SK-N-DZ (cell line): Measurements from ENCODE around the gene HOXA9.
A peak's percentile ranks its signal among the peaks of the same experiment; 100 is the strongest.

Source experiments
- DNase-seq: peaks from one replicate; pipeline ENCODE4 v3.0.0-alpha.2; 2015; ENCODE audit warnings: low spot score

HOXA9 gene

DNA sequence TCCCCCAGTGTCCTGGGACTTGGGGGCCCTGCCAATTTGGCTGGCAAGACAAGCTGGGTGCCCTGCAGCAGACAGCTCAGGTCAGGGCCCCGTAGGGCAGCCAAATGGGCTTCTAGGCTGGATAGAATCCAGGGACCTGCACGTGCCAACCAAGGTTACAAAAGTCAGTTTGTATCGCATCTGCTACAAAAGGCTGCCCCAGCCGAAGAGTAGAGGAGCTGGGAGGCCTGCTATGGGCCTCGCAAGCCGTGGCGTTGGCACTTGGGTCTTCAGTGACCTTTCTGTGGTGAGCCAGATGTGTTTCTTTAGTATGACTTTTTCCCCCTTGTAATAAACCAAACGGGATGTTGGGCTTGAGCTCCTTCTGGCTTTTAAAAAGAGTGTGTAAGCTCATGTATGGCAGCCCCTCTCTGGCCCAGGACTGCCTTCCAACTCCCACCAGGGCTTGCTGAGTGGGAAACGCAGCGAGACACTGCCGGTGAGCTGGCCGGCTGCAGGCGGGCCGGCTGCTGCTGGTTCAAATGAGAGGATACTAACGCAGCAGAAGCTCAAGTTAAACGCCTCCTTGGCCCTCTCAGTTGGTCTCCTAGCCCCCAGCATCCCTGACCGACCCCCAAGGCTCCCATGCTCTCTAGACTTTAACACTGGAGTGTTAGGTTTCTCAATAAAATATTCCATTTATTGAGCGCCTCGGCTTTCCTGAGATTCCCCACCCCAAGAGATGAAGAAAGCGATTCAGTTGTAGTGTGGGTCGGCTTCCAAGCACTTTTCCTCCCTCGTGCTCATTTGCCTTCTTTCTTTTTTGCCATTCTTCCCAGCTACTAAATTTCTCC is 11.8 kb upstream of the HOXA9 start:
- no peak for DNase-seq

DNA sequence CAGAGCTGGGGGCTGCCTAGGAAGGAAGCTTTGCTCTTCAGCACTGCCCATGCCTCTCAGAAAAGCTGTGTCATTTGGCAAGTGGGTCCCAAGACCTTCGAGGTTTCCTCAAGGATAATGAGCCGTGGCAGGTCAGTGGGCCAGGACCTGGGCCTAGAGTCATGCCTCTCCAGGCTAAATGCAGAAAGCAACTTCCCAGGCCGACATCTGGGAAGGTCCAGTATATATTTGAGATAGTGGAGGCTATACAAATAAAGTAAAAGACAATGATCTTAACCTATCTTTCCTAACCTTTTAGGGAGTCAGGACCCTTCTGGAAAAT is 11.1 kb upstream of the HOXA9 start:
- DNase-seq, result no peak

DNA sequence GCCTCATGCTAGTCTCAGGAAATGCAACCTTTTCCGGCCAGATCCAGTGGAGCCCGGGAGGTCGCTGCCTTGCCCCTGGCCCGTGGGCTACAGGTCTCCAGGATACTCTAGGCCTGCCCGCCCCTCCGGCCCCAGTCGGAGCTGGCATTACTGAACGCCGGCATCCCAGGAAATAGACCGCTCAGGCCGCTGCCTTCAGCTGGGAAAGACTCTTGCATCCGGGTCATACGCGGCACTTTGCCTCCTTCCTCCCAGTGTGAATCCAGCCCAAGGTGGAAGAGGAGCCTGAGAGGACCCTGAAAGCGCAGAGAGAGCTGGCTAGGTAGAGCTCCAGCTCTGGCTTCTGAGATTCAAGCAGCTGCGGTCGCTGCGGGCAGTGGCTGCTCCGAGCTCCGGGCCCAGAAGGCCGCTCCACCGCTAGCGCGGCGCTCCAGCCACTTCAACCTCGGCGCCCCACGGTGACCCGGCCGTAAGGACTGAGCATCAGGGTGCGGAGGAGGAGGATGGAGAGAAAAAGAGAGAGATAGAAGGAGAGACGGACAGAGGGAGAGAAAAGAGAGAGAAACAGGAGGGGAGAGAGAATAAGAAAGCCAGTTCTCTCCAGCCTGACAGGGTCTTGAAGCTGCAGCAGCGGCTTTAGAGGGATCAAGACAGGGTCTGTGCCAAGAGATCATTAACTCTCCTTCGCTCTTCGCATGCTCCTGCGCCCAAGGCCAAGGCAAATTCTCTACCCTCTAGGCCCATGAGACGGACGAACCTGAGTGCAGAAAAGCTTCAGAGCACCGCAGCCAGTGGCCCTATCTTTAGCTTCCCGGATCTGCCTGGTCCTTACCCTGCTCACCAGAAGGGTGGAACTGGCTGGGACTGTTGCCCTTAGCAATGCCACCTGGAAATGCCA is 10.5 kb upstream of the HOXA9 start:
- DNase-seq, result no peak

DNA sequence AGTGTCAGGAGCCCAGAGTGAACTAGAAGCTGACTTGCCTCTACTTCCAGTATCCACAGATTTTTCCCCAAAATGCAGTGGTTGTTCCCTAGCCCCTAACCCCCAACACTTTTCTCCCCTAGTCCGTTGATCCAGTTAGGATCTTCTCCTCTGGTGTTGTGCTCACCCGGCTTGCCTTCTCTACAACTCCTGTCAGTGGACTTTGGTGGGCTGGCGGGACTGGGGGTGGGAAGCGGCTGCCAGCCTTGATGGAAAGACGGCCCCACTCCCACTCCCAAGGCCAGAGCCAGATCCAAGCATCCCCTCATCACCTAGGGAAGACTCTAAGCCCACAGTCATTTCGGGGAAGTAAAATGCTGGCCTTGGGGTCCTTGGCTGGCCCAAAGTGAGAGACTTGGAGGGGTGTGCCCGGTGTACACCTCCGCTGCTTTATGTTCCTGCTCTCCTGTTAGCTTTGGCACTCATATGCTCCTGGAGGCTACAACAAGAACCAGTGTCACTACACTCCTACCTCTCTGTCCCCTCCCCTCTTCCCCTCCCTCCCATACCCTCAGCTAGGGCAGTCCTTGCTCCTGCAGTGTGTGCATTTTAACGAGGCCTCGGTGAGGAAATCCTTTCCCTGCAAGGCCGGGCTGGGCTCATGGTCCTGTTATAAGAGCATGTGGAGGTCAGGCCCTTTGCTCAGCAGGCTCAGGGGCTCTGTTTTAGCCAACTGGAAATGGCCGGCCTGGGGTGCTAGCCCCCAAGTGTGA is 9.7 kb upstream of the HOXA9 start:
- DNase-seq, result no peak

DNA sequence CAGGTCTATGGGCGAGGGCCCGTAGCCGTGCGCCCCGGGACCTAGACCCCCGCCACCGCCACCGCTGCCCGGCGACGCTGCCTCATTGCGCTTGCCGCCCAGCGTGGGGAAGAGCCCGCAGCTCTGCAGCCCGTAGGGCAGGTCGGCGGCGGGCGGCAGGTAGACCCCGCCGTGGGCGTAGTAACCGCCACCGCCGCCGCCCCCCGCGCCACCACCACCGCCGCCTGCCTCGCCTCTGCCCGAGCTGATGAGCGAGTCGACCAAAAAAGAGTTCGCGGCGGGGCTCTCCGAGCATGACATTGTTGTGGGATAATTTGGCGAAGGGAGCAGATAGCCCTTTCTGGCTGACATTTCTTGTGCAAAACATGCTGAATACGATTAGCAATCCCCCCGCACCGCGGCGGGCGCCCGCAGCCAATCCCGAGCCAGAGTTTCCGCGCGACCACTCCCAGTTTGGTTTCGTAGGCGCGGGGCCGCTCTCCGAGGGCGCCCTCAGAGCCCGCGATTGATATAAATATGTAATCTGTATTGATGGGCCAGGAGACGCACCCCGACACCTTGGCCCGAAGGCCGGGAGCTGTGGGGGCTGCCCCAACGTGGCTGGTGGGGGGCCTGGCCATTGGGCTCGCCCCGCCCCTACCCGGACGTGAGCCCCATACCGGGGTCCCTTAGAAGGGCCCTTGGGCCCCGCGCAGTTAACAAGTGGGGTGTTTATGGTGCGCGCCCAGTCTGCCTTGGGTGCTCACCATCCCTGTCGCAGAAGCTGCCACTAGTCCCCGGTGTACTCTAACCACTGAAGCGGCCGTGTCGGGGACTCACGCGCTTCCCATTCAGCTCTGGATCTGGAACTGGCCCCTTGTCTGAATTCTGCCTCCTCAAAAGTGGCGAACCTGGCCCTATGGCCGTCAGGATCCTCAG is 8.9 kb upstream of the HOXA9 start, which contains the start of gene HOXA10:
HOXA10 (minus strand) TSS at position 365 of the 918 bp plus-strand sequence; CDS start at position 351, 14 bp downstream.
- no peak for DNase-seq

DNA sequence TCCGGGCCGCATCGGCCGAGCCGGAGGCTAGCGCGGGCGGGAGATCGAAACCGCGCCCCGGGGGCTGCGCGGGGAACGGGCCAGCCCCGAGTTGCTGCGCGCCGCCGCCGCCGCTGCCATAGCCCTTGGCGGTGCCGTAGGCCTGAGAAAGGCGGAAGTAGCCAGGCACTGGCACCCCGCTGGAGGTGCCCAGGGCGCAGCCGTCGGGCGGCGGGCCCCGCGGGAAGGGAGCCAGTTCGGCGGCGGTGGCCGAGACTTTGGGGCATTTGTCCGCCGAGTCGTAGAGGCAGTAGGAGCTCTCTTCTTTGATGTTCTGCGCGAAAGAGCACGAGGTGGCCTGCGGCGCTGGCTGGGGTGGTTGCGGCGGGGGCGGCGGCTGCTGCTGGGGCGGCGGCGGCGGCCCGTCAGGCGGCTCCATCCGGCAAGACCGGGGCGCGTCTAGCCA is 8.2 kb upstream of the HOXA9 start:
- no peak for DNase-seq

DNA sequence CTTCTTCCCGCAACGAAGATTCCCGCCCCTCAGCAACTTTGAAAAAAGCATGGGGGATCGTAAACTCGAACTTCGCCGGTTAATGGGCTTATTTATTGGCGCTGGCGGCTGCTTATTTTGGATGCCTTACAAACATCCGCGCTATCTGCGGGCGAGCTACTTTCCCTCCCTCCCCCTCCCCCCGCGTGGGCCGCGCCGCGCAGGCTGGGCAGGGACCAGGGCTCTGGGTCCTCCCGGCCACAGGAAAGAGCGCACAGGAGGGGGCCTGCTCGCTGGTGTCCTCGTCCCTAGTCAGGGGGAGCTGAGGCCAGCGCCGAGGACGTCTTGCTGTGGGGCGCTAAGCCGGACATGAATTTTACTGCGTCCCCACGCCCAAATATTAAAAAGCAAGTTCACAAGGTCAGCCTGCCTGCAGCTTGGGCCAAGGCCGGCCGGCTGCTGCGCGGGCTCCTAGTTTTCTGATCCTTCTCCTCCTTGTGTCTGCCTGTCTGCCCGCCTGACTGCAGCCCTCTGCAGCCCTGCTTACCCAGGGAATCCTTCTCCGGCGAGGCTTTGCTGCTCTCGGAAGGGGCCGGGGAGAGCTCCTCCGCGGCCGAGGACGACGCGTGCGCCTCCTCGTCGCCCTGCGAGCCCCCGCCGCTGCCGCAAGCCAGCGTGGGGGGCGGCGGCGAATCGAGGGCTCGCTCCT is 7.6 kb upstream of the HOXA9 start:
- no peak for DNase-seq

DNA sequence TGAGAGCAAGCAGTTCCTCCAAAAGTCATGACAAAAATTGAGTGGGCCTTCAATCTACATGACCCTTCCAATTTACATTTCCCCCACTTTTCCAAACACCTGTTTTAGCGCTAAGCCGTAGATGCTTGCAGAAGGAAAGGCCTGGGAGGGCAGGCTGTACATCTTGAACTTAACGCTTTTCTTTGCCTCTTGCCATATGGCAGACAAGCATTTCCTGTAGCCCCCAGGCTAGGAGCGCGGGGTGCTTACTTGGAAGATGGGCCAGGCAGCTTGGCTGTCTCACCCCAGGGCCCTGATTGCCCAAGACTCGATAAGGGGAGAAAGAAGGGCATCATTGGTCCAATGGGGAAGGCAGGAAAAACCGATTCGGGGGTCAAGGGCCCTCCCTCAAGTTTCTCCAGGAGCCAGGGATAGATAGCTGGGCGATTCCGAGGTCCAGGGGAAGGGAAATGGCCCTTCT is 7.0 kb upstream of the HOXA9 start:
- no peak for DNase-seq

DNA sequence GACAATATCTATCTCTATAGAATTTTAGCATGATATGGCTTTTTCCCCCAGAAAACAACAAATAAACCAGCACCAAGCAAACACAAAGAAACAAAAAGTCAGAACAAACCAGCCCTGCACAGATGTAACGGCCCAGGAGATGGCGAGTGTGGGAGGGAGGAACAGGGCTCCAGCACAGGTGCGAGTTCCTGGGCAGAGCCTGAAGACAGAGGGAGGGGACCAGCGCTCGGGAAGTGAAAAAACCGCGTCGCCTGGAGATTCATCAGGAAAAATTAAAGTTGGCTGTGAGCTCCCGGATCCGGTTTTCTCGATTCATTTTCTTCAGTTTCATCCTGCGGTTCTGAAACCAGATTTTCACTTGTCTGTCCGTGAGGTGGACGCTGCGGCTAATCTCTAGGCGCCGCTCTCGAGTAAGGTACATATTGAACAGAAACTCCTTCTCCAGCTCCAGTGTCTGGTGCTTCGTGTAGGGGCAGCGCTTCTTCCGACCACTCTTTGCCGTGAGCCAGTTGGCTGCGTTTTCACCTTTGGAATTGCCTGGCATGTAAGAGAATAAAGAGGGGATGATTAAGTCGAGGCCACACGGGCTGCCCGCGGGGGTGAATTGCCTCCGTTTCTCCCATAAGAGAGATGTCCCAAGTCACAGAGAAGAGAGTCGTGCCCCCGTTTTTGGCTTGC is 6.4 kb upstream of the HOXA9 start:
- DNase-seq, result peak; percentile 30

DNA sequence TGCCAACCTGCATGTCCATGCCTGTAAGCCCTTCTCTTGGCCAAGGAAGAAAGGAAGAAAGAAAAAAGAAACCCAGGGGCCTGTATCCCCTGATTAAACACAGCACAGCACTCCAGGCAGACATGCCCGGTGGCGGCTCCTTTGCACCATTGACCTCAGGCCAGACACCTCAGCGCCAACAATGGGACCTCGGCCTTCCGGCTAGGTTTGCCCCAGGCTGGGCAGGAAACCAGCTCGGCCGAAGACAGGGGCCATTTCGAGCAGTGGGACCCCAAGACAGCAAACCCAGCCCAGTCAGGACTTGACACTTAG is 5.9 kb upstream of the HOXA9 start:
- no peak for DNase-seq

DNA sequence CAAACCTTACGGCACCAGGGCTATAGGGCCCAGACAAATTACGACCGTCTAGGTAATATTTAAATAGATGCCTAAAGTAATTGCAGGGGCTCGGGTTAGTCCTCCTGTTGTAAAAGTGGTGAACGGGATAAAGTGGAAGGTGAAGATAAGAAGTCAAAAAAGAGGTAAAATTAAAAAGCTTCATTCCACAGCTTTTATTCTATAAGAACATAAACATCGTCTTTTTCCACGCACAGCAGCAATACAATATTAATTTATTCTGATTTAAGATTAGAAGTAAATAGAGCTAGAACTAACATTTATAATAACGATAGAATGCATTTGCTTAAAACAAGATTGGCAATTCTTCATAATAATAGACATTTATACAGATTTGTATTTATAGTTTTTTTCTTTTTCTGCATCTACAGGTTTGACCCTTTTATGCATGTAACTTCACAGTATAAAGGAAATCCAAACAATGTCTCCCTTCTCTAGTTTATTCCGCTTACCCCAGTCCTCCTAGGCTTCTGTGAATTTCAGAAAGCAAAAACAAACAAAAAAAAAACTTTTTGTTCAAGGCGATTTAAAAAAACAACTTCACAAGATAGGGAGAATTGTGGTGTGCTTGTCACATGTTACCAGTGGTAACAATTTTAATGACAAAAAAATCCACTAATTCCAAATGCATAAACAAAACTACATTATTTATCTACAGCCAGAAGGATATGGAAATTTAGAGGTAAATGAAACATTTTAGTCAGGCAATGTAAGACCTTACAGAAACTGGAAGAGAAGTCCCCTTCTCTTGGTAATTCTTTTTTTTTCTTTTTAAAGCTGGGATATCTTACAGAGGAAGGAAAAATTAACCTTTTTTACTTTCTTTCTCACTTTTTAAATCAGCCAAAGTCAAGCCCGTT is 5.3 kb upstream of the HOXA9 start:
- no peak for DNase-seq

DNA sequence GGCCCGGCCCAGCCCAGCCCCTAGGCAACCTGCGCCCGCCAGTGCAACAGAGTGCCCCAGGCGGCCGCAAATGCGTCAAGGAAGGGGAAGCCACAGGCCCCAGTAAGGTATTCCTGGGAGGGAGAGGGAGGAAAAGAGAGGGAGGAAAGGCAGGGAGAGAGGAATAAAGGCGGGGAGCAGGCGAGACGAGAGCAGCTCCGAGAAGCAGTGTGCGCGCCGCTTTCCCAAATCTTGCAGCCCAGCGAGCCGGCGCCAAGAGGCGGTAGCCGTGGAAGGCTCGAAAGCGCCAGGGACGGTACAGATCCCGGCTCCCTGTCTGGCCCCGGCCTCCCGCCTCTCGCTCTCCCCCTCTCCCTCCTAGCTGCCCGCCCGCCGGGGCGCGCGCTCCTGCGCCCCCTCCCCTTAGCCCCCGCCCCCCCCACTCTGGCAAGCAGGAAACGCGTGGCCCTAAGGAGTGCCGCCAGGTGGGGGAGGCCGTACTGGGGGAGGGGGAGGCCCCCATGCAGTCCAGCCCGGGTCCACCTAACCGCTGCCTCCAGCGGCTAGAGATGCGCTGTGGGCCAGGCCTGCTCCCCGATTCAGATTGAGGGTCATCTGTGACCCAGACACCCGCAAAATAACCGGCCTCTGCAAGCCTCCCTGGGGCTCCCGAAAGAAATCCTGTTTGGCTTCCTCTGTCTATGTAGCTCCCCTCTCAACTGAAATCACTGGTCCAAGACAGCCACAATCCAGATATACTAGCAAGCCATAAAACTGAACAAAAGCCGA is 4.5 kb upstream of the HOXA9 start:
- no peak for DNase-seq

DNA sequence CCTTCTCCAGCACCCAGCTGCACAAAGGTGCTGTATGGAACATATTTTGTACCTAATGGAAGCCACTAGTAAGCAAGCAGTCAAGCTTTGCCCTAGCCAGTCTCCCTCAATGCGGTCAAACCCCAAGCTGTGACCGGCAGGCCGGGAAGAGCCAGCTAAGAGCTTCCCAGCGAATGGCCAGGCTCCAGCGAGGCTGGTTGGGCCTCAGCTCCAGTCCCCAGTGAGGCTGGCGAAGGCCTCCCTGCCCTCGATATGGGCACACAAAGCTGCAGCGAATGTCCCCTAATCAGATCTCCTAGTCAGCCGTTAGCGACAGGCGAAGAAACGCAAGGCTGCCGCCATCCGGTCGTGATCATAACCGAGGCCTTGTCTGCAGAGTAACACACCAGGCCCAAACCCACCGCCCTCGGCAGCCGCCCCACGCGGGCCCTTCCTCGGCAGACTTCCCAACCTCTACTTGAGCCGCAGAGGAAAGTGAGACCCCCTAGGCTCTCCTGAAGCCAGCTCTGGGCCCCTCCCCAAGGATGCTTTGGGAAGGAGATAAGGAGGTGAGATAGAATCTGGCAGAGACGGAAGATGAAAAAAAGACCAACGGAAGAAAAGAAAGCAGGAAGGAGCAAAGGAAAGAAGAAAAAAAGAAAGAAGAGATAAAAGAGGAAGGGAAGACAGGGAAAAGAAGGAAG is 3.1 kb upstream of the HOXA9 start:
- DNase-seq, result no peak

DNA sequence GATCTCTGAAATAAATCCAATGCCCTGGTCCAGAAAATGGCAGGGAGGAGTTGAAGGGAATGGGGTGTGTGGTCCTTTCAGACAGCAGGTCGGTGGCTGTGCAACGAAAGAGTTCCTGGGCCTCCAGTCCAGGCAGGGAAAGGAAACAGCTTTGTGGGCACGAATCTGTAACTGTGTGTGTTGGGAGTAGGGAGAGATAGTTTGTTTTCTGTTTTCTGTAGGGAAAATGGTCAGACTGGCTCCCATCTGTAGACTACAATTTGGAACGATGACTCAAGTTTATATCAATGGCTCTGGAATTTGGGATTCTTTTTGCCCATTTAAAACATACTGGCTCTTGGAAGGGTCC is 2.6 kb upstream of the HOXA9 start:
- DNase-seq, result no peak

DNA sequence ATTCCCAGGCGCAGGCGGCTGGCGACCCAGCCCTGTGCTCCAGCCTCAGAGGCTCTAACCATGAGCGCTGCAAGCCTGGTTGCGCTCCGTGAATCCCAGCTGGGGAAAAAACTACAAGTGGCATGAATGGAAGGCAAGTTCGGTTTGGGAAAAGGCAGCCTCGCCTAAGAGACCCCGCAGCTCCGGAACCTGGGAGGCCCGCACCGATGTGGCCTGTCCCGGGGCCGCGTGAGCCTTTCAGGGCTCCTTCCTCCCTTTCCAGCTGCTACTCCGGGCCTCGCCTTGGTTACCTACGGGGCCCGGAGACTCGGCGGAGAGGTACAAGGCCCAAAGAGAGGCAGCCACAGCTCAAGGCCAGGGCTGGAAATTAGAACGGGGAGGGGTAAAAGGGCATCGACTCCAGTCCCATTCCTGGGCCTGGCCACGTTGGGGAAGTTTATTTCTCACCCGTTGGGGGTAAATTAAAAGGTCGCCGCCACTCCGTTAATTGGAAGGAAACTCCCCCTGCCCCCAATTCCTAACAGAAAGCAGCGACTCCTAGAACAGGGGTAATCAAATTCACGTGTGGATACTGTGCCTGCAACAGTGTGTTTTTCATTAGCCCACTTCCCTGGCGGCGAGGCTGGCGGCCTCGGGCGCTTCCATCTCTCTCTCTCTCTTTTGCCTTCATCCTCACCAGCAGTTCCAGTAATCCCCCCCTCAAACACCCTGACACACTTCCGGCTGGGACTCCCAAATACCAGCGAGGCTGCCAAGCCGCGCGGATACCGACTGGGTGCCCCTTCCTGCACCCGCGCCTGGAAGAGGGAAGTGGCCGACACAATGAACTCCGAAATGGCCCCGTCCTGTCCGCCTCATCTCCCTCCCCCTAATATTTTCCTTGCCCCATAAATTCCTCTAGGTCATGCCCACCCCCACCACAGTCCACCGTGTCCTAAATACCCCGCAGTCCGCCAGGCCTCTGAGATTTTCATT is 1.5 kb upstream of the HOXA9 start:
- no peak for DNase-seq

DNA sequence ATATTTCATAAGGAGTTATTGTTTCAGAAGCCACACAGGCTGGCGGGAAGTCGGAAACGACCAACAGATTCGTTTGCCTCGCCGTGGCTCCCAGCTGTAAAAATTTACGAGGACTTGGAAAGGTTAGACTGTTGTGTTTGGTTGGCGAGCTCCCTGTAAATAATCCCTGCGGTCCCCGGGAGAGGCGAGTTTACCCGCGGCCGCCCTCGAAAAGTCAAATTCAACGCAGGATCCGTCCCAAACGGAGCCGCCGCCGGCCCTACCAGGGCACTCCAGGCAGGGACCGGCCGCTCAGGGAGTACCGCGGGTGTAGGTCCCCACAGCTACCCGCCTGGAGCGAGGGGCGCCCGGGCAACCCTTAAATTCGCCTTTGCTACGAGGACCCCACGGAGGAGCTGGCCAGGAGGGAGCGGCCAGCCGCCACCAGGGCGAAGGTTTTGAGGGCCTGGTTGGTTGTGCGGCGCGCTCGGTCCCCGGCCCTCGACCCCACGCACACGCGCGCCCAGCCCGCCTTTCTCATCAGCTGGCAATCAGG is 726 bp upstream of the HOXA9 start:
- no peak for DNase-seq
